Kidney epithelial cell (primary cell): ENCODE measurements around the gene UBE2Q2. TPM values are rescaled to one million over a fixed set of nuclear protein-coding genes. Genes with fewer than 3 reads are reported as not detected.

ENCODE experiments used
- DNase-seq: peaks from one replicate; pipeline ENCODE4 v3.0.0-alpha.2; 2010; ENCODE audit warnings: low read depth
- H3K27me3 ChIP-seq: 2 replicates; pipeline ENCODE4 v1.6.0; 2011; ENCODE audit warnings: low read length; ENCODE audit not compliant: control insufficient read depth, insufficient read depth
- H3K36me3 ChIP-seq: 2 replicates; pipeline ENCODE4 v1.5.1; 2011; ENCODE audit warnings: low read length; ENCODE audit not compliant: control insufficient read depth, insufficient read depth
- H3K4me3 ChIP-seq: 2 replicates; pipeline ENCODE4 v1.5.1; 2011; ENCODE audit warnings: low read depth, mild to moderate bottlenecking, control low read depth, low read length
- total RNA-seq: library from RNA; depleted of rRNA; stranded (reverse); fragments of >200 nt; gene quantifications from 2 replicates; pipeline ENCODE4 v1.2.3, GENCODE V29; 2015
- TF ChIP-seq, protein P1 (sequence below): IDR thresholded peaks from 2 replicates; pipeline ENCODE4 v1.5.1; 2011; ENCODE audit warnings: mild to moderate bottlenecking, moderate library complexity, low read length, control low read depth, inconsistent platforms; ENCODE audit not compliant: insufficient read depth, poor library complexity, severe bottlenecking

The UBE2Q2 gene
- total RNA-seq, 1 donor from 2014 or later, result 39.3 TPM

DNA sequence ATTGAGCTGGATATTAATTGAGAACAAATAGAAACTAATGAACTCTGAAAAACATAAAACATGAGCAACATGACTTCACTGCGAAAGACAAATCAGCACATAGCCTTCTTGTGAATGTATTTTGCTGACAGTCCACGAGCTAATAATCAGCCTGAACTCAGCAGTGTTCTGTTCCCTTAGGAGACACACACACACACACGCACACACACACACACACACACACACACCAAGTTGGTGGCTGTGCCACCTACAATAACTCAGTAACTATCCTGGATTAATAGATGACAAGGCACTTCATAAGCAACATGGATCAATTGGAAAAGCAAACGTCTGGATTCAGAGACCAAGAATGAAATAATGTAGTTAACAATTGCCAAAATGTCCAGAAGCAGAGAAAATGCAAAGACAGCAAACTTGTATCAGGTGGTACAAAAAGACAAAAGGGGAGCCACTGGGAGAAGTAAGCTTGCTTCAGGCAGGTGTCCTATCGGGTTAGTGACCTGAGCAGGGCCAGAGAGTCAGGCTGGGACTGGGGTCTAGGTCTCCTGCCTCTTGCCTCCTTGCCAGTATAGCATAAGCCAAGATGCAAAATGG is 20.5 kb upstream of the UBE2Q2 start:
- DNase-seq, result no peak
- Histone ChIP-seq H3K36me3 (no peaks in the 10 kb centered on the region), H3K27me3 (no peaks in the 10 kb centered on the region), H3K4me3 (no peak overlapping the region)
- TF ChIP-seq, protein P1, sequence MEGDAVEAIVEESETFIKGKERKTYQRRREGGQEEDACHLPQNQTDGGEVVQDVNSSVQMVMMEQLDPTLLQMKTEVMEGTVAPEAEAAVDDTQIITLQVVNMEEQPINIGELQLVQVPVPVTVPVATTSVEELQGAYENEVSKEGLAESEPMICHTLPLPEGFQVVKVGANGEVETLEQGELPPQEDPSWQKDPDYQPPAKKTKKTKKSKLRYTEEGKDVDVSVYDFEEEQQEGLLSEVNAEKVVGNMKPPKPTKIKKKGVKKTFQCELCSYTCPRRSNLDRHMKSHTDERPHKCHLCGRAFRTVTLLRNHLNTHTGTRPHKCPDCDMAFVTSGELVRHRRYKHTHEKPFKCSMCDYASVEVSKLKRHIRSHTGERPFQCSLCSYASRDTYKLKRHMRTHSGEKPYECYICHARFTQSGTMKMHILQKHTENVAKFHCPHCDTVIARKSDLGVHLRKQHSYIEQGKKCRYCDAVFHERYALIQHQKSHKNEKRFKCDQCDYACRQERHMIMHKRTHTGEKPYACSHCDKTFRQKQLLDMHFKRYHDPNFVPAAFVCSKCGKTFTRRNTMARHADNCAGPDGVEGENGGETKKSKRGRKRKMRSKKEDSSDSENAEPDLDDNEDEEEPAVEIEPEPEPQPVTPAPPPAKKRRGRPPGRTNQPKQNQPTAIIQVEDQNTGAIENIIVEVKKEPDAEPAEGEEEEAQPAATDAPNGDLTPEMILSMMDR, result no peak

DNA sequence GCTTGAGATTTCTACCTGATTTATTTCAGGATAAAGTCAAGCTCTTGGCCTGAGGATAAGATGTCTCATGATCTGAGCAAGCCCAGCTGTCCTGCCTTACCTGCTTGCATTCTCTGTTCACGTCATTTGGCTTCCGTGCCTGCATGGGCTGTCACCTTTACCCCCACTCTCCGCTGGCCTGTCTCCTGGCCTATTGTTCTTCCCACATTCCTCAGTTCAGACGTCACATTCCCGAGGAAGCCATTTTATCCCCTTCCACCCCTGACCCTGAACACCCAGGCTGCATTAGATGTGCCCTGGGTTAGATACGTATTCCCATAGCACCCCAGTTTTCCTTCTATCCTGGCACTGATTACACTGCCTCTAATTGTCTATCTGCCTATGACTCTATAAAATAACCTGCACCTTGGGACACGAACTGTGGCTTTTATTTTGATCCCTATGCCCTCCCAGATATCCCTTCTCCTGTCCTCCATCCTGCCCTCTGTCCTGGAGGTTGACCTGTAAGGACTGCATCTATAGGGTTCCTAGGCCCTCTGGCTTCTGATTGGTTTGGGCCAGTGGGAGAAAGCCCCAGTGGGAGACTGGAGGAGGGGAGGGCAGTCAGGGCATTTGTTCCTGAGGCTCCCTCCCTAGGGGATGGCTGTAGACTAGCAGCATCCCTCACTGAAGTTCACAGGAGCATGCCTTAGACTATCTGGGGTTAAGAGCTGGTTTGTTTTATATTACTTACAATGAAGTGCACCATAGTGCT is 19.2 kb upstream of the UBE2Q2 start:
- DNase-seq, result no peak
- H3K36me3 ChIP-seq, result no peaks in the 10 kb centered on the region

DNA sequence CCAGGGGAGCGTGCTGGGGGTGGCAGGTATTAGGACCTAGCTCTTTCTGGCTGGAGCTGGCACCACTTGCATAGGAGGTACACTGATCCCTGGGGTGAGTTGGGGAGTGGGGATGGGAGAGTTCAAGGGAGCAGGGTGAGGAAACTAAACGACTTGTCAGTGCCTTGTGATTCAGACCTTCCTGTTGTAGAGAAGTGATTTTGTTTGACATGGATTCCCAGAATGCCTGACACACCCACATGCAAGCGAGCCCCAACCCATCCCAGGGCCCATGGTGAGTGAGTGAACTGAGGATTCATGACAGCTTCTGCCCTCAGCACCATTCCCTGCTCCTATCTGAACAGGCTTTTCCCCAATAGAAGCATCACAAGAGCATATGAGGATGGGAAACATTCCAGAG is 15.6 kb upstream of the UBE2Q2 start:
- Histone ChIP-seq H3K36me3 (no peaks in the 10 kb centered on the region), H3K27me3 (no peaks in the 10 kb centered on the region), H3K4me3 (no peak overlapping the region)
- TF ChIP-seq, protein P1, result no peak
- DNase-seq, result no peak

More for the DNA sequence above, 19.2 kb upstream of the UBE2Q2 start:
- no peak overlapping the region for H3K4me3 ChIP-seq
- TF ChIP-seq, protein P1, result no peak
- no peaks in the 10 kb centered on the region for H3K27me3 ChIP-seq

DNA sequence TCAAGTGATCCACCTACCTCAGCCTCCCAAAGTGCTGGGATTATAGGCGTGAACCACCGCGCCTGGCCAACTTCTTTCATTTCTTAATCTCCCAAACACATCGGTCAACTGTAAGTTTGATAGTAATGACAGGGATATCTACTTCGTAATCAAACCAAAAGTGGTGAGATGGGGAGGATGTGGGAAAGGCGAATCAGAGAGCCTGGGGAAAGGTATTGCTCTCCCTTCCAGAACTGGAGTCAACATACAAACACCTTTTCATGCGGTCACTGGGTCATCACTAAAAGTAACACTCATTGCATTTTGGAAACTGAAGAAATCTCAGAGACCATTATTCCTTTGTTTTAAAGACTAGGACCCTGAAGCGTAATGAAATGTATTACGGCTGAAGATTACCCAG is 14.8 kb upstream of the UBE2Q2 start:
- DNase-seq, result no peak
- no peak overlapping the region for H3K4me3 ChIP-seq
- H3K27me3 ChIP-seq, result no peaks in the 10 kb centered on the region
- TF ChIP-seq, protein P1, result no peak
- no peaks in the 10 kb centered on the region for H3K36me3 ChIP-seq

DNA sequence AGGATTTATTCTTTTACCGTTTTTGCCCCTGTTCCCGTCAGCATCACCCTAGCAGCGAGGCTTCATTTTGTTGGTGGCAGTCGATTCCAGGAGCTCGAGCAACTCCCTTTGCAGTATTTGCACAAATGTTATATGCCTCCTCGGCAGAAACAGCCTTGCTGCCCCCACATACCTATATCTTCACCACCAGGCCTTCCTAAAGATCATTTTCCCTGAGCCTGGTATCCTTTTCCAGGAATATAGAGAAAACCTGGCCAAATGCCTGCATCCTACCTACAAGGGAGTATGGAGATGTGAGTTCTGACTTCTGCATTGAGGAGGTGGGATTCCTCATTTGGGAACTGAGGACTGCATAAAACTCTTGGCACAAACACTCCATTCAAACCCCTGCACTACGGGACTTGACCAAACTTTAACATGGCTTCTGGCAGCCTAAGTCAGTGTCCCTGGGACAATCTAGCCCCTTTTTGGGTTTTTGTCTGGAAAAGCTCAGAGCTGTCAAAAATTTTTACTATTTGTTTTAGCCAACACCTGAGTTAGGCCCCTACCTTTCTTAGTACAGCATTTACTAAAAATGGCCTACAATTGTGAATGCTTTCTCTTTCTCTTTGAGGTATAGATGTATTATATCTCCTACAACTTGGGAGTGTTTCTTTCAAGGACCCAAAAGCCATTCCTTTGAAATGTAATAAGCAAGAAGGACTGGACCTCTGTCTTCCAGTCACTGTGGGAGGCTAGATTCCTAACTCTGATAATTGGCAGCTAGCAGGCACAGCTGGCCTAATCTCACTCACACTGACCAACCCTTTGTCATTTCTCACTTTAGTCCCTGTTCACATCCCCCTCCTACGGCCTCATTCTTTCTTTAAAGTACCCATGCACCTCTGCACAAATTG is 12.1 kb upstream of the UBE2Q2 start:
- no peak for DNase-seq
- Histone ChIP-seq H3K36me3 (no peaks in the 10 kb centered on the region), H3K4me3 (no peak overlapping the region), H3K27me3 (no peaks in the 10 kb centered on the region)
- TF ChIP-seq, protein P1, result no peak
